Activated CD4-positive, alpha-beta T cell treated with anti-CD3 and anti-CD28 coated beads for 4 hours (primary cell): ENCODE data around the gene TRIM56.
"Not testable (repeated sequence)": the region's sequence is repeated elsewhere in the genome, so short reads cannot be mapped to it uniquely, and the experiment has no call there.

Experiments used
- DNase-seq, 2 donors: peaks; one replicate each; pipeline ENCODE4 v3.0.0-alpha.2; 2020

TRIM56 gene, protein sequence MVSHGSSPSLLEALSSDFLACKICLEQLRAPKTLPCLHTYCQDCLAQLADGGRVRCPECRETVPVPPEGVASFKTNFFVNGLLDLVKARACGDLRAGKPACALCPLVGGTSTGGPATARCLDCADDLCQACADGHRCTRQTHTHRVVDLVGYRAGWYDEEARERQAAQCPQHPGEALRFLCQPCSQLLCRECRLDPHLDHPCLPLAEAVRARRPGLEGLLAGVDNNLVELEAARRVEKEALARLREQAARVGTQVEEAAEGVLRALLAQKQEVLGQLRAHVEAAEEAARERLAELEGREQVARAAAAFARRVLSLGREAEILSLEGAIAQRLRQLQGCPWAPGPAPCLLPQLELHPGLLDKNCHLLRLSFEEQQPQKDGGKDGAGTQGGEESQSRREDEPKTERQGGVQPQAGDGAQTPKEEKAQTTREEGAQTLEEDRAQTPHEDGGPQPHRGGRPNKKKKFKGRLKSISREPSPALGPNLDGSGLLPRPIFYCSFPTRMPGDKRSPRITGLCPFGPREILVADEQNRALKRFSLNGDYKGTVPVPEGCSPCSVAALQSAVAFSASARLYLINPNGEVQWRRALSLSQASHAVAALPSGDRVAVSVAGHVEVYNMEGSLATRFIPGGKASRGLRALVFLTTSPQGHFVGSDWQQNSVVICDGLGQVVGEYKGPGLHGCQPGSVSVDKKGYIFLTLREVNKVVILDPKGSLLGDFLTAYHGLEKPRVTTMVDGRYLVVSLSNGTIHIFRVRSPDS

DNA sequence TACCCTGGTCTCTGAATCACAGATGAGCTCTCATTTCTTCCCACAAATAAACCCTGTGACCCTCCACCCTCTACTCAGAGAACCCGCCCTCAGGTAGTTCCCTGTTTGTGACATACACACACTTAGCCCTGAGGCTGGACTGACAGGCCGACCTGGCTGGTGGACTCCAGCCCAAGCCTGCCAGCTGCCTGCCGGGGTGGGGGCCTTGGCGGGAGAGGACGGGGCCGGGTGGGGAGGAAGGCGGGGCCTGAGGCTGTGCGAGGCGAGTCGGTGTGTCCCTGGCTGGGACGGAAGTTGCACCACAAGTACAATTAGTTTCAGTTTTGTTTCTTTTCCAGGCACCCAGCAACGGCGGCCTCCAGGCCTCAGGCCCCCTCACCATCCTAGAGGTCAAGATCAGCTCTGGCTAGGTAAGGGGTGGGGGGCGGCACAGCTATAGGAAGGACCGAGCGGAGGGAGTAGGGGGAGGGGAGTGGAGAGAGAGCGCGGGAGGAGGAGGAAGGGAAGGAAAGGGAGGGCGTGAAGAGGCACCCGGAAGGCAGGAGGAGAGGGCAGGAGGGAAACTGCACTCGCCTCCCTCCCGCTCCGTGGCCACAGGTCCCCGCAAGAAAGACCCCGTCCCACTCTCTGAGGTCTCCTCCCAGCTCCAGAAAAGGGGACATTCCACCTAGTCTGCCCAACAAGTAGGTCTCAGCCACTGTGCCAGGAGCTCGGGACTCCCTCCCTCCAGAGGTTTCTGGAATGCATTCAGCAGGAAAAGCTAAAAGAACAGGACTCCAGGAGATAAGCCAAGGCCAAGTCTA lies at the start of gene TRIM56:
TRIM56 (plus strand) TSS at position 320 of the 803 bp plus-strand sequence. CDS start 1,832 bp downstream, outside the sequence.
- peak; percentile 68 to 76 for DNase-seq

DNA sequence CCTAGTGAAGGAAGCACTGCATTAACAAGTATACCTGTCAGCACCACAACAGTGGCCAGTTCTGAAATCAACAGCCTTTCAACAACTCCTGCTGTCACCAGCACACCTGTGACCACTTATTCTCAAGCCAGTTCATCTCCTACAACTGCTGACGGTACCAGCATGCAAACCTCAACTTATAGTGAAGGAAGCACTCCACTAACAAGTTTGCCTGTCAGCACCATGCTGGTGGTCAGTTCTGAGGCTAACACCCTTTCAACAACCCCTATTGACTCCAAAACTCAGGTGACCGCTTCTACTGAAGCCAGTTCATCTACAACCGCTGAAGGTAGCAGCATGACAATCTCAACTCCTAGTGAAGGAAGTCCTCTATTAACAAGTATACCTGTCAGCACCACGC lies 49.3 kb upstream of the TRIM56 start:
- no peak for DNase-seq

DNA sequence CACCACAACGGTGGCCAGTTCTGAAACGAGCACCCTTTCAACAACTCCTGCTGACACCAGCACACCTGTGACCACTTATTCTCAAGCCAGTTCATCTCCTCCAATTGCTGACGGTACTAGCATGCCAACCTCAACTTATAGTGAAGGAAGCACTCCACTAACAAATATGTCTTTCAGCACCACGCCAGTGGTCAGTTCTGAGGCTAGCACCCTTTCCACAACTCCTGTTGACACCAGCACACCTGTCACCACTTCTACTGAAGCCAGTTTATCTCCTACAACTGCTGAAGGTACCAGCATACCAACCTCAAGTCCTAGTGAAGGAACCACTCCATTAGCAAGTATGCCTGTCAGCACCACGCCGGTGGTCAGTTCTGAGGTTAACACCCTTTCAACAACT lies 44.0 kb upstream of the TRIM56 start:
- DNase-seq = not testable (repeated sequence)

- DNase-seq = peak; percentile 17 to 33
Observed at GRCh38 chr7:101058355-101058754, 26.9 kb upstream of the TRIM56 start.

DNA sequence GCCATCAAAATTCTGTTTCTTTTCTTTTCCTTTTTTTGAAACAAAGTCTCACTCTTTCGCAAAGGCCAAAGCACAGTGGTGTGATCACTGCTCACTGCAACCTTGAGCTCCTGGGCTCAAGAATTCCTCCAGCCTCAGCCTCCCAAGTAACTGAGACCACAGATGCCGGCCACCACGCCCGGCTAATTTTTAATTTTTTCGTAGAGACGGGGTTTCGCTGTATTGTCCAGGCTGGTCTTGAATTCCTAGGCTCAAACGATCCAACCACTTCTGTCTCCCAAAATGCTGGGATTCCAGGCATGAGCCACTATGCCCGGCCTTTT lies 25.7 kb upstream of the TRIM56 start:
- no peak for DNase-seq

DNA sequence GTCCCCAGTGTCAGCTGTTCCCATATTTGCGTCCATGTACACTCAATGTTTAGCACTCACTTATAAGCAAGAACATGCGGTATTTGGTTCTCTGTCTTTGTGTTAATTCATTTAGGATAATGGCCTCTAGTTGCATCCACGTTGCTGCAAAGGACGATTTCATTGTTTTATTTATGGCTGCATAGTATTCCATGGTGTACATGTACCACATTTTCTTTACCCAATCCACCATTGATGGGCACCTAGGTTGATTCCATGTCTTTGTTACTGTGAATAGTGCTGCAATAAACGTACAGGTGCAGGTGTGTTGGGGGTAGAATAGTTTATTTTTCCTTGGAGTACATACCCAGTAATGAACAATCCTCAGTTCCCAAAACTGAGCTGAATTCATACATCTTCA lies 24.3 kb upstream of the TRIM56 start:
- DNase-seq = no peak

GRCh38 chr7:101064176-101064550 lies 21.1 kb upstream of the TRIM56 start:
- not testable (repeated sequence) for DNase-seq

DNA sequence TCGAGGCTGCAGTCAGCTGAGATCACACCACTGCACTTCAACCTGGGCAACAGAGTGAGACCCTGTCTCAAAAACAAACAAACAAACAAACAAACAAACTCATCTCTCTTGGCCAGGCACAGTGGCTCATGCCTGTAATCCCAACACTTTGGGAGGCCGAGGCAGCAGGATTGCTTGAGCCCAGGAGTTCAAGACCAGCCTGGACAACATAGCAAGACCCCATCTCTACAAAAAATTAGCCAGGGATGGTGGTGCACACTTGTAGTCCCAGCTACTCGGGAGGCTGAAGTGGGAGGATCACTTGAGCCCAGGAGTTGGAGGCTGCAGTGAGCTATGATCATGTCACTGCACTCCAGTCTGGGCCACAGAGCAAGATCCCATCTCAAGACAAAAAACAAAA lies 20.1 kb upstream of the TRIM56 start:
- DNase-seq = not testable (repeated sequence)

GRCh38 chr7:101066141-101066832 lies 19.0 kb upstream of the TRIM56 start:
- no peak for DNase-seq

DNA sequence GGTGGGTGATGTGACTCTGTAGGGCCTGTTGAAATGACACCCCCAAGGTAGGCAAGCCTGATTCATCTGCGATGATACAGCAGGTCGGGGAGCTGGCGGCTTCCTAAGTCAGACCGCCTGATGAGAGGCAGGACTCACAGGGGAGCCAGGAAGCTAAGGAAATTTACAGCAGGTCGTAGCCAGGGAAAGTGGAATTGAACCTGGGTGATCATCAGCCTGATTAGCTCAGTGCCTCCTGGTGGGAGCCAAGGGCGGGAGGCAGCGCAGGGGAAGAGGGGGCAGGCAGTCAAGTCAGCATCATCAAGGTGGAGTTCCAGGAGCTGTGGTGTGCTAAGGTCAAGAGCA lies 18.5 kb upstream of the TRIM56 start:
- no peak for DNase-seq

GRCh38 chr7:101068401-101068800 lies 16.9 kb upstream of the TRIM56 start:
- no peak for DNase-seq

GRCh38 chr7:101071362-101072104 lies 13.7 kb upstream of the TRIM56 start:
- DNase-seq = not testable (repeated sequence)

DNA sequence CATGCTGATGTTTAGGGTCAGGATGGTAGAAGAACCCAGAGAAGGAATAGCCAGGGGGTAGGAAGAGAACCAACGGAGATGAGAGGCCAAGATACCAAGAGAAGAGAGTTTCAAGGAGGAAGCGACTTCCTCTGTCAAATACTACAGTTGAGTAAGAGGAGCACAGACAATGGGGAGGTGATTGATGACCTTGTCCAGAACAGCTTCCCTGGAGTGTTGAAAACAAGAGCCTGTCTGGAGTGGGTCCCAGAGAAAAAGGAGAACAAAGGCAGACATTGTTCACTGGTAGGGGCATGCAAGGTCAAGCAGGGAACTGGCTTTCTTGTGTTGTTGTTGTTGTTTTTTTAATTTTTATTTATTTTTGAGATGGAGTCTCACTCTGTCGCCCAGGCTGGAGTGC lies 9.6 kb upstream of the TRIM56 start:
- DNase-seq = no peak

GRCh38 chr7:101076183-101076582 lies 9.1 kb upstream of the TRIM56 start:
- not testable (repeated sequence) for DNase-seq

- DNase-seq = peak; percentile 82 to 88
Observed at GRCh38 chr7:101077303-101078086, 7.8 kb upstream of the TRIM56 start.

- no peak for DNase-seq
Observed at GRCh38 chr7:101081432-101081831, 3.8 kb upstream of the TRIM56 start.

DNA sequence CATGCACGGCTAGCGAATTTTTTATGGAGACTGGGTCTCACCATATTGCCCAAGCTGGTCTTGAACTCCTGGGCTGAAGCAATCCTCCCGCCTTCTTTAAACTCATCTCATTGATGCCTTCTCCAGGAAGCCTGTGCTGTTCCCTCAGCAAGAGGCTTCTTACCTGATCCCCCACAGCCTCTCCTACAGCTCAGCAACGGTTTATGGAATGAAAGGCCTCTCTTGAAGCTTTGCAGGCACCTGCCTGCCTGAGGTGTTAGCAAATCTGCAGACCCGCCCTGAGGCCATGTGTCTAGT lies 468 bp upstream of the TRIM56 start:
- no peak for DNase-seq

DNA sequence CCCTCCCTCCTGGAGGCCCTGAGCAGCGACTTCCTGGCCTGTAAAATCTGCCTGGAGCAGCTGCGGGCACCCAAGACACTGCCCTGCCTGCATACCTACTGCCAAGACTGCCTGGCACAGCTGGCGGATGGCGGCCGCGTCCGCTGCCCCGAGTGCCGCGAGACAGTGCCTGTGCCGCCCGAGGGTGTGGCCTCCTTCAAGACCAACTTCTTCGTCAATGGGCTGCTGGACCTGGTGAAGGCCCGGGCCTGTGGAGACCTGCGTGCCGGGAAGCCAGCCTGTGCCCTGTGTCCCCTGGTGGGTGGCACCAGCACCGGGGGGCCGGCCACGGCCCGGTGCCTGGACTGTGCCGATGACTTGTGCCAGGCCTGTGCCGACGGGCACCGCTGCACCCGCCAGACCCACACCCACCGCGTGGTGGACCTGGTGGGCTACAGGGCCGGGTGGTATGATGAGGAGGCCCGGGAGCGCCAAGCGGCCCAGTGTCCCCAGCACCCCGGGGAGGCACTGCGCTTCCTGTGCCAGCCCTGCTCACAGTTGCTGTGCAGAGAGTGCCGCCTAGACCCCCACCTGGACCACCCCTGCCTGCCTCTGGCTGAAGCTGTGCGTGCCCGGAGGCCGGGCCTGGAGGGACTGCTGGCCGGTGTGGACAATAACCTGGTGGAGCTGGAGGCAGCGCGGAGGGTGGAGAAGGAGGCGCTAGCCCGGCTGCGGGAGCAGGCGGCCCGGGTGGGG lies 2.2 kb downstream of the TRIM56 start:
- no peak for DNase-seq

GRCh38 chr7:101088069-101088425 lies 2.8 kb downstream of the TRIM56 start:
- DNase-seq = no peak

- DNase-seq = no peak
Observed at GRCh38 chr7:101088858-101089529, 3.7 kb downstream of the TRIM56 start.
